HCT116 (cell line): ENCODE measurements around the gene ILRUN. TPM values are rescaled to one million over a fixed set of nuclear protein-coding genes. Genes with fewer than 3 reads are reported as not detected.

Source experiments
- ATAC-seq: fragments of 200-7000 bp; cut with Tn5 transposase; 2 replicates; pipeline ENCODE4 v1.9.1; 2020; ENCODE audit warnings: mild to moderate bottlenecking, moderate library complexity
- BruUV-seq: library from RNA; stranded (reverse); fragments of 400-500 nt; replicated peaks from 2 replicates; lab custom pipeline; 2021; lab: Mats Ljungman, UMichigan
- CTCF ChIA-PET: fragments of 300-600 bp; sonication (Branson Sonifier 250); formaldehyde crosslinking; loops from one replicate; lab custom pipeline; 2021; ENCODE audit warnings: antibody characterized with exemption; lab: Charles Lee
- POLR2A ChIA-PET: fragments of 300-600, 350-600 bp; sonication (Branson Sonifier 250); formaldehyde crosslinking; loops from one replicate; lab custom pipeline; 2021; ENCODE audit warnings: antibody characterized with exemption; lab: Charles Lee
- RAD21 ChIA-PET, 2 experiments: fragments of 300-600 bp; sonication (Branson Sonifier 250); formaldehyde crosslinking; loops; one replicate each; lab custom pipeline; 2023; ENCODE audit warnings: low total read pairs in 2 of 2; ENCODE audit not compliant: uncharacterized antibody in 2 of 2, unreplicated experiment in 2 of 2, low non-redundant PET in 1 of 2; lab: Charles Lee
- DNase-seq: peaks from one replicate; pipeline ENCODE4 v3.0.0-alpha.2; 2010; ENCODE audit warnings: low read depth, low spot score
- H2AFZ ChIP-seq: fragments of 200-600 bp; shearing (Covaris generic), sonication (generic); 2 replicates; pipeline ENCODE4 v1.6.1; 2017; ENCODE audit warnings: low read depth, mixed run types, mixed read lengths, antibody characterized with exemption, low read length; ENCODE audit not compliant: poor library complexity, severe bottlenecking
- H3K27ac ChIP-seq: 2 replicates; pipeline ENCODE4 v1.5.1; 2012; ENCODE audit warnings: low read depth, low read length
- H3K27me3 ChIP-seq: fragments of 200-600 bp; sonication (generic); 2 replicates; pipeline ENCODE4 v1.6.1; 2016; ENCODE audit warnings: mixed run types, low read length, mixed read lengths; ENCODE audit not compliant: insufficient read depth
- H3K36me3 ChIP-seq, 2 experiments: fragments of 200-500 bp in 1 of 2; fragments of 200-600 bp in 1 of 2; sonication (Bioruptor generic) in 1 of 2; sonication (generic) in 1 of 2; 2 replicates each; pipeline versions ENCODE4 v1.5.1 to v1.6.1; 2014 to 2016; ENCODE audit warnings: low read length in 2 of 2, inconsistent platforms in 1 of 2, mixed read lengths in 1 of 2, mixed run types in 1 of 2; ENCODE audit not compliant: insufficient read depth in 2 of 2, control insufficient read depth in 1 of 2
- H3K4me1 ChIP-seq, 2 experiments: fragments of 200-600 bp in 1 of 2; sonication (generic) in 1 of 2; 2 replicates each; pipeline versions ENCODE4 v1.5.1 to v1.6.1; 2012 to 2017; ENCODE audit warnings: low read length in 2 of 2, inconsistent platforms in 1 of 2, mild to moderate bottlenecking in 1 of 2, mixed read lengths in 1 of 2, mixed run types in 1 of 2, moderate library complexity in 1 of 2; ENCODE audit not compliant: insufficient read depth in 2 of 2, control insufficient read depth in 1 of 2
- H3K4me2 ChIP-seq: fragments of 200-600 bp; sonication (generic); 2 replicates; pipeline ENCODE4 v1.6.1; 2017; ENCODE audit warnings: mixed run types, low read length, mixed read lengths
- H3K4me3 ChIP-seq, 2 experiments: fragments of 200-600 bp in 1 of 2; sonication (generic) in 1 of 2; replicated peaks in 1 of 2; 2 replicates each; pipeline ENCODE4 v1.5.1; 2011 to 2016; ENCODE audit warnings: low read length in 2 of 2, control low read depth in 1 of 2, low read depth in 1 of 2, mild to moderate bottlenecking in 1 of 2, mixed read lengths in 1 of 2, mixed run types in 1 of 2
- H3K79me2 ChIP-seq: fragments of 200-600 bp; sonication (generic); 2 replicates; pipeline ENCODE4 v1.6.1; 2017; ENCODE audit warnings: mild to moderate bottlenecking, mixed run types, low read length, moderate library complexity, mixed read lengths; ENCODE audit not compliant: insufficient read depth
- H3K9ac ChIP-seq: fragments of 200-600 bp; sonication (generic); 2 replicates; pipeline ENCODE4 v1.6.1; 2016; ENCODE audit warnings: low read length, mixed read lengths
- H3K9me2 ChIP-seq: fragments of 200-600 bp; sonication (generic), shearing (Covaris generic); 2 replicates; pipeline ENCODE4 v1.6.1; 2017; ENCODE audit warnings: mixed run types, mild to moderate bottlenecking, moderate library complexity; ENCODE audit not compliant: insufficient read depth
- H3K9me3 ChIP-seq, 2 experiments: fragments of 200-500 bp in 1 of 2; fragments of 200-600 bp in 1 of 2; sonication (Bioruptor generic) in 1 of 2; sonication (generic) in 1 of 2; 2 replicates each; pipeline ENCODE4 v1.6.1; 2014 to 2017; ENCODE audit warnings: low read length in 2 of 2, mixed read lengths in 2 of 2, inconsistent platforms in 1 of 2, low read depth in 1 of 2, mild to moderate bottlenecking in 1 of 2, mixed run types in 1 of 2, moderate library complexity in 1 of 2; ENCODE audit not compliant: control insufficient read depth in 1 of 2, insufficient read depth in 1 of 2
- H4K20me1 ChIP-seq: fragments of 200-600 bp; sonication (generic), shearing (Covaris generic); 2 replicates; pipeline ENCODE4 v1.6.1; 2017; ENCODE audit warnings: mixed run types, mild to moderate bottlenecking, moderate library complexity; ENCODE audit not compliant: insufficient read depth
- ATF3 ChIP-seq: IDR thresholded peaks from 2 replicates; pipeline ENCODE4 v1.6.1; 2012
- CEBPB ChIP-seq: IDR thresholded peaks from 2 replicates; pipeline ENCODE4 v1.6.1; 2012; ENCODE audit warnings: low read depth
- CTCF ChIP-seq, 3 experiments: fragments of 200-600 bp in 1 of 3; sonication (generic) in 1 of 3; IDR thresholded peaks in 2 of 3; conservative IDR thresholded peaks in 1 of 3; 2 replicates each; pipeline ENCODE4 v1.5.1; 2012 to 2017; ENCODE audit warnings: low read depth in 2 of 3, low read length in 2 of 3, antibody characterized with exemption in 1 of 3, borderline replicate concordance in 1 of 3, control low read depth in 1 of 3, mild to moderate bottlenecking in 1 of 3, mixed read lengths in 1 of 3, mixed run types in 1 of 3, moderate library complexity in 1 of 3; ENCODE audit not compliant: insufficient read depth in 1 of 3
- EZH2 ChIP-seq: fragments of 200-600 bp; sonication (generic); IDR thresholded peaks from 2 replicates; pipeline ENCODE4 v1.6.1; 2017; ENCODE audit warnings: antibody characterized with exemption, mixed run types
- SRF ChIP-seq: IDR thresholded peaks from 2 replicates; pipeline ENCODE4 v1.6.1; 2012; ENCODE audit warnings: low read depth
- YY1 ChIP-seq: IDR thresholded peaks from 2 replicates; pipeline ENCODE4 v1.6.1; 2011; ENCODE audit warnings: low read length, low read depth, moderate library complexity, mild to moderate bottlenecking; ENCODE audit not compliant: insufficient replicate concordance; ENCODE audit errors: extremely low read depth
- ZBTB33 ChIP-seq: IDR thresholded peaks from 2 replicates; pipeline ENCODE4 v1.6.1; 2011; ENCODE audit warnings: mild to moderate bottlenecking, low read length, moderate library complexity; ENCODE audit not compliant: insufficient replicate concordance; ENCODE audit errors: extremely low read depth
- ZFX ChIP-seq: fragments of 450-650 bp; IDR thresholded peaks from 2 replicates; pipeline ENCODE4 v1.6.1; 2017
- intact Hi-C: fragments of 100-400 bp; cut with micrococcal nuclease; formaldehyde crosslinking; loops from 2 replicates; pipeline ENCODE4 v1.10.0; 2022
- total RNA-seq: library from RNA; stranded (reverse); gene quantifications from one replicate; pipeline ENCODE4 v1.2.1, GENCODE V29; 2021; ENCODE audit not compliant: unreplicated experiment

ILRUN gene
- total RNA-seq, 1 experiment from 2014 or later = 51.9 TPM

- no peak for ATAC-seq
- DNase-seq = no peak
- Histone ChIP-seq H2AFZ (no peak overlapping the region), H3K9ac (no peak overlapping the region), H4K20me1 (0 out of 2 replicates have a peak, but pooled peaks cover 3% of the 10 kb centered on the region), H3K79me2 (peaks cover 52% of the 10 kb centered on the region; the same call in 1 of the 2 replicates), H3K27me3 (no peaks in the 10 kb centered on the region), H3K9me3 (no peaks in the 10 kb centered on the region), H3K9me2 (no peaks in the 10 kb centered on the region), H3K27ac (no peak overlapping the region)
- CTCF ChIA-PET = no interaction called here
- TF ChIP-seq EZH2 (no peak), ZBTB33 (no peak), CTCF (IDR thresholded peaks at IDR 0.05 in 2 of 3, conservative IDR thresholded peaks at IDR 0.05 in 1 of 3; ENCODE audit: borderline replicate concordance in 1 of 3, insufficient read depth in 1 of 3, low read depth in 2 of 3, low read length in 2 of 3) (no peak), ATF3 (no peak), CEBPB (no peak), YY1 (no peak), ZFX (no peak), SRF (no peak)
- TF ChIP-seq, all 23 proteins: peak for 0
- no TSS peak for BruUV-seq
- ChIA-PET POLR2A (no interaction called here), RAD21 (no interaction called here)
- intact Hi-C loops = no loop called here
- Histone ChIP-seq H3K4me2 (no peak overlapping the region), H3K36me3 (peaks cover 0 to 4% of the 10 kb centered on the region in 2 experiments; a peak in 2 of 4 replicates), H3K4me1 (peaks cover 0 to 6% of the 10 kb centered on the region in 2 experiments; a peak in 1 of 4 replicates), H3K4me3 (no peak overlapping the region)
Measured at GRCh38 chr6:34648806-34649205, 47.8 kb downstream of the ILRUN start.

Other genes with a start within 250 kb of the ILRUN start
- 5.0 TPM for gene PACSIN1, start 230.7 kb downstream of the ILRUN start, total RNA-seq
- 0.39 TPM for gene SPDEF, start 140.4 kb downstream of the ILRUN start, total RNA-seq
- 189 TPM for gene SNRPC, start 60.7 kb upstream of the ILRUN start, total RNA-seq
- gene BLTP3A, start 95.3 kb upstream of the ILRUN start, total RNA-seq = 21.5 TPM
- 23.7 TPM for gene TAF11, start 191.3 kb upstream of the ILRUN start, total RNA-seq
- 20.6 TPM for gene ANKS1A, start 192.5 kb upstream of the ILRUN start, total RNA-seq